SK-N-SH (cell line): Measurements from ENCODE around the gene SPAG9. TPM values are rescaled to one million over a fixed set of nuclear protein-coding genes. Genes with fewer than 3 reads are reported as not detected.

Experiments
- CTCF ChIA-PET: fragments of 300-600, 350-600 bp; formaldehyde crosslinking; extraction: SDS; loops from one replicate; lab custom pipeline; 2021; lab: Yijun Ruan, JAX
- POLR2A ChIA-PET: fragments of 350-600 bp; sonication (Branson Sonifier 250); formaldehyde crosslinking; extraction: SDS; loops from one replicate; lab custom pipeline; 2020; ENCODE audit warnings: antibody characterized with exemption, inconsistent platforms; lab: Yijun Ruan, JAX
- DNase-seq: peaks from one replicate; pipeline ENCODE4 v3.0.0; 2012
- H2AFZ ChIP-seq: fragments of 200-600 bp; sonication (generic); 2 replicates; pipeline ENCODE4 v1.8.1; 2016; ENCODE audit warnings: antibody characterized with exemption, mild to moderate bottlenecking, low read depth
- H3F3A ChIP-seq: fragments of 200-600 bp; sonication (generic); replicated peaks from 2 replicates; pipeline ENCODE3; 2016; ENCODE audit warnings: antibody characterized with exemption, mild to moderate bottlenecking; ENCODE audit not compliant: insufficient read depth
- H3K27ac ChIP-seq, 2 experiments: fragments of 200-500 bp in 1 of 2; fragments of 200-600 bp in 1 of 2; sonication (Bioruptor generic) in 1 of 2; sonication (generic), shearing (Covaris generic) in 1 of 2; 2 replicates each; pipeline versions ENCODE4 v1.5.1 to v1.6.1; 2014 to 2016; ENCODE audit warnings: low read depth in 2 of 2, inconsistent platforms in 1 of 2, low read length in 1 of 2, mild to moderate bottlenecking in 1 of 2, mixed read lengths in 1 of 2
- H3K27me3 ChIP-seq: fragments of 200-600 bp; sonication (generic), shearing (Covaris generic); 2 replicates; pipeline ENCODE4 v1.6.1; 2016; ENCODE audit warnings: mixed run types; ENCODE audit not compliant: insufficient read depth
- H3K36me3 ChIP-seq, 2 experiments: fragments of 200-500 bp in 1 of 2; fragments of 200-600 bp in 1 of 2; sonication (Bioruptor generic) in 1 of 2; sonication (generic) in 1 of 2; replicated peaks in 1 of 2; 2 replicates each; pipeline versions ENCODE3 to v1.5.1; 2014 to 2016; ENCODE audit warnings: low read length in 1 of 2, mild to moderate bottlenecking in 1 of 2; ENCODE audit not compliant: insufficient read depth in 2 of 2, control insufficient read depth in 1 of 2
- H3K4me1 ChIP-seq, 2 experiments: fragments of 200-500 bp in 1 of 2; fragments of 200-600 bp in 1 of 2; sonication (Bioruptor generic) in 1 of 2; sonication (generic), shearing (Covaris generic) in 1 of 2; 2 replicates each; pipeline versions ENCODE4 v1.5.1 to v1.6.1; 2014 to 2016; ENCODE audit warnings: low read depth in 1 of 2, low read length in 1 of 2, mixed run types in 1 of 2; ENCODE audit not compliant: insufficient read depth in 2 of 2, control insufficient read depth in 1 of 2
- H3K4me2 ChIP-seq: fragments of 200-600 bp; sonication (generic), shearing (Covaris generic); 2 replicates; pipeline ENCODE4 v1.6.1; 2017; ENCODE audit warnings: mixed run types
- H3K4me3 ChIP-seq, 2 experiments: fragments of 200-500 bp in 1 of 2; fragments of 200-600 bp in 1 of 2; sonication (Bioruptor generic) in 1 of 2; sonication (generic), shearing (Covaris generic) in 1 of 2; 2 replicates each; pipeline versions ENCODE4 v1.5.1 to v1.8.1; 2014 to 2016; ENCODE audit warnings: low read depth in 2 of 2, inconsistent platforms in 1 of 2, low read length in 1 of 2, mild to moderate bottlenecking in 1 of 2, mixed read lengths in 1 of 2, moderate library complexity in 1 of 2
- H3K79me2 ChIP-seq: fragments of 200-600 bp; sonication (generic); 2 replicates; pipeline ENCODE4 v1.8.1; 2017; ENCODE audit warnings: mild to moderate bottlenecking; ENCODE audit not compliant: insufficient read depth
- H3K9ac ChIP-seq: fragments of 200-600 bp; sonication (generic); 2 replicates; pipeline ENCODE4 v1.6.1; 2017; ENCODE audit warnings: mixed run types
- H3K9me2 ChIP-seq: fragments of 200-600 bp; sonication (generic); 2 replicates; pipeline ENCODE4 v1.6.1; 2017; ENCODE audit warnings: mixed run types
- H3K9me3 ChIP-seq: fragments of 200-600 bp; sonication (generic); 2 replicates; pipeline ENCODE4 v1.6.1; 2017; ENCODE audit warnings: mixed run types, mild to moderate bottlenecking, moderate library complexity
- H4K20me1 ChIP-seq: fragments of 200-600 bp; sonication (generic); 2 replicates; pipeline ENCODE4 v1.6.1; 2017; ENCODE audit warnings: mild to moderate bottlenecking, mixed run types; ENCODE audit not compliant: insufficient read depth
- EZH2phosphoT487 ChIP-seq: fragments of 200-600 bp; sonication (generic); IDR thresholded peaks from 2 replicates; pipeline ENCODE4 v1.6.1; 2017; ENCODE audit warnings: low read depth, mixed run types, mild to moderate bottlenecking, antibody characterized with exemption, moderate library complexity, borderline replicate concordance
- FOSL2 ChIP-seq: IDR thresholded peaks from 2 replicates; pipeline ENCODE4 v1.4.0; 2012; ENCODE audit warnings: low read depth, mild to moderate bottlenecking, moderate library complexity, borderline replicate concordance
- FOXM1 ChIP-seq: IDR thresholded peaks from 2 replicates; pipeline ENCODE4 v1.4.0; 2012; ENCODE audit warnings: low read depth, mild to moderate bottlenecking
- GATA2 ChIP-seq: sonication (generic); formaldehyde crosslinking; IDR thresholded peaks from 2 replicates; pipeline ENCODE4 v1.5.0; 2020; ENCODE audit warnings: mild to moderate bottlenecking, missing genetic modification reagents
- JUND ChIP-seq: IDR thresholded peaks from 2 replicates; pipeline ENCODE4 v1.4.0; 2012
- NRF1 ChIP-seq: IDR thresholded peaks from 2 replicates; pipeline ENCODE4 v1.6.1; 2012; ENCODE audit warnings: low read depth, mild to moderate bottlenecking, low read length
- RCOR1 ChIP-seq: fragments of 150-350 bp; IDR thresholded peaks from 2 replicates; pipeline ENCODE4 v1.6.1; 2017; ENCODE audit warnings: antibody characterized with exemption, low read length
- SMC3 ChIP-seq: IDR thresholded peaks from 2 replicates; pipeline ENCODE4 v1.6.1; 2012; ENCODE audit warnings: low read depth, low read length, improper control_type of control experiment
- TEAD4 ChIP-seq: IDR thresholded peaks from 2 replicates; pipeline ENCODE4 v1.4.0; 2012; ENCODE audit warnings: mild to moderate bottlenecking, borderline replicate concordance; ENCODE audit not compliant: insufficient read depth
- WGBS: methylation state at CpG from one replicate; pipeline ENCODE4 v1.1.6; 2017; ENCODE audit warnings: low lambda C conversion rate; 5-methylcytosine and 5-hydroxymethylcytosine counted together
- polyA plus RNA-seq, 3 experiments: library from polyadenylated mRNA; depleted of rRNA; stranded (reverse); fragments of >200 nt; gene quantifications; 2 replicates each; pipeline ENCODE4 v1.2.3, GENCODE V29; 2012
- TF ChIP-seq, protein P1 (sequence below): IDR thresholded peaks from 2 replicates; pipeline ENCODE4 v1.4.0; 2012; ENCODE audit warnings: low read depth

The SPAG9 gene
- polyA plus RNA-seq, 1 of the 3 experiments (the other 2 are of a cell fraction) = 32.1 TPM

DNA sequence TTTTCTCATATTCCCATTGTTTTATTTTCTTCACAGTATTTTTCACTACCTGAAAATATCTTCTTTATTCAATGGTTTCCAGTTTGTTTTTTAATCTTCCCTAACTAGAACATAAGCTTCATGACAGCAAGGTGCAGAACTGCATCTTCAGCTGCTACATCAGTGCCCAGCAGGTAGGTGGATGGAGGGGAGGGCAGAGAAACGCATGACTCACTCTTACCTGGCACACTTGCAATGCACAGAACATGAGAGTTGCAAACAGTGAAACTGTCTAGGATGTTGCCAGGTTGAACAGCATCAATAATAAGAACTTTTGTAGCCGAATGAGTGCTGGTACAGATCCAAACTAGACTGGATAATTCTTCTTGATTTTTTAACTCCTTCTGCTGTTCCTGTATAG lies 127.1 kb downstream of the SPAG9 start (continued):
- TF ChIP-seq, protein P1, sequence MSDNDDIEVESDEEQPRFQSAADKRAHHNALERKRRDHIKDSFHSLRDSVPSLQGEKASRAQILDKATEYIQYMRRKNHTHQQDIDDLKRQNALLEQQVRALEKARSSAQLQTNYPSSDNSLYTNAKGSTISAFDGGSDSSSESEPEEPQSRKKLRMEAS = no peak
- no peak for TF ChIP-seq FOXM1
- no peak for TF ChIP-seq FOSL2
- no peak for TF ChIP-seq EZH2phosphoT487
- no peak for TF ChIP-seq RCOR1
- no peak for TF ChIP-seq SMC3
- no peak for TF ChIP-seq TEAD4
- no peak for TF ChIP-seq GATA2 (CRISPR knock-in tag)

DNA sequence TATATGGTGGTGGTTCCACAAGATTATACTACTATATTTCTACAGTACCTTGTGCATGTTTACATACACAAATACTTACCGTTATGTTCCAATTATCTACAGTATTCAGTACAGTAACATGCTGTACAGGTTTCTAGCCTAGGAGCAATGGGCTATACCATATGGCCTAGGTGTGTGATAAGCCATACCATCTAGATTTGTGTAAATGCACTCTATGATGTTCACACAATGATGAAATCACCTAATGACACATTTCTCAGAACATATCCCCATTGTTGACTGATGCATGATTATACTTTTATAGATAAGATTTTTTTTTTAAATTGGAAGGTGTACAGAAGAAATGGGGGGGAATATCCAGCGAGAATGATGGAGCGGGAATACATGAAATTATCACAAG lies 131.5 kb downstream of the SPAG9 start:
- DNase-seq = no peak
- Histone ChIP-seq H4K20me1 (no peaks in the 10 kb centered on the region), H3K9ac (no peak overlapping the region), H3K9me2 (no peaks in the 10 kb centered on the region), H3K36me3 (peaks cover 55 to 83% of the 10 kb centered on the region in 2 experiments), H3K79me2 (no peaks in the 10 kb centered on the region; the same call in 1 of the 2 replicates), H3K4me2 (no peak overlapping the region), H3K4me1 (peaks cover 0 to 10% of the 10 kb centered on the region in 2 experiments; a peak in 3 of 4 replicates), H3K27ac (no peak overlapping the region), H2AFZ (no peak overlapping the region), H3K4me3 (no peak overlapping the region), H3K9me3 (no peaks in the 10 kb centered on the region), H3F3A (peaks cover 38% of the 10 kb centered on the region), H3K27me3 (no peaks in the 10 kb centered on the region)
- 99% methylated on average over 3 of the region's 3 CpGs for WGBS
- CTCF ChIA-PET = no interaction called here
- POLR2A ChIA-PET = no interaction called here
- TF ChIP-seq NRF1 = no peak

DNA sequence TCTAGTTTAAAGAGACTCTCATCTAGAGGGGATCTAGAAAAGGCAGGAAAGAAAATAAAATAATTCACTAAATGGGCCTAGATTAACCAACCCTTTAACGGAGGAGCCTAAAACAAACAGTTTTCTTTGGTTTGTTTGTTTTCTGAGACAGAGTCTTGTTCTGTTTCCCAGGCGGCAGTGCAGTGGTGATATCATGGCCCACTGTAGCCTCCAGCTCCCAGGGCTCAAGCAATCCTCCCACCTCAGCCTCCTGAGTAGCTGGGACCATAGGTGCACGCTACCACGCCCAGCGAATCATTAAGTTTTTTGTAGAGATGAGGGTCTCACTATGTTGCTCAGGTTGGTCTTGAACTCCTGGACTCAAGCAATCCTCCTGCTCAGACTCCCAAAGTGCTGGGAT lies 132.2 kb downstream of the SPAG9 start:
- Histone ChIP-seq H3K9me3 (no peaks in the 10 kb centered on the region), H3F3A (peaks cover 36% of the 10 kb centered on the region), H3K4me1 (peaks cover 0 to 10% of the 10 kb centered on the region in 2 experiments; a peak in 3 of 4 replicates), H3K27ac (no peak overlapping the region), H3K9me2 (no peaks in the 10 kb centered on the region), H3K4me3 (no peak overlapping the region), H3K79me2 (no peaks in the 10 kb centered on the region; the same call in 1 of the 2 replicates), H3K9ac (no peak overlapping the region), H2AFZ (no peak overlapping the region)
- TF ChIP-seq TEAD4 (no peak), JUND (no peak)
- TF ChIP-seq, all 33 proteins: peak for 0
- no peaks in the 10 kb centered on the region for H3K27me3 ChIP-seq
- POLR2A ChIA-PET = no interaction called here
- no peaks in the 10 kb centered on the region for H4K20me1 ChIP-seq
- WGBS = 93% methylated on average over 5 of the region's 5 CpGs
- DNase-seq = no peak
- H3K4me2 ChIP-seq = no peak overlapping the region
- CTCF ChIA-PET = interaction anchor here (1.0 to 2.5 kb wide), 3 partner anchors 10 to 165 kb away, joined by 3 to 8 read pairs (median 3); partner anchors contain the start of gene NME1
- peaks cover 48 to 83% of the 10 kb centered on the region in 2 experiments for H3K36me3 ChIP-seq
